GM23338 (cell line): ENCODE data around the gene SIDT2. TPM values are rescaled to one million over a fixed set of nuclear protein-coding genes. Genes with fewer than 3 reads are reported as not detected.

Experiments used
- ATAC-seq: fragments of 200-7000 bp; cut with Tn5 transposase; 3 replicates; pipeline ENCODE4 v1.9.1; 2020
- DNase-seq: peaks from one replicate; pipeline ENCODE4 v3.0.0-alpha.2; 2015; ENCODE audit warnings: low spot score
- H2AFZ ChIP-seq: fragments of 200-600 bp; sonication (generic); 2 replicates; pipeline ENCODE4 v1.8.0; 2016; ENCODE audit warnings: antibody characterized with exemption, mild to moderate bottlenecking, moderate library complexity
- H3F3A ChIP-seq: fragments of 200-600 bp; sonication (generic); replicated peaks from 2 replicates; pipeline ENCODE4 v1.8.0; 2017; ENCODE audit warnings: antibody characterized with exemption, mixed run types, low read depth
- H3K27ac ChIP-seq: fragments of 200-600 bp; sonication (generic); 2 replicates; pipeline ENCODE4 v1.6.1; 2016; ENCODE audit warnings: low read depth
- H3K27me3 ChIP-seq: fragments of 200-600 bp; sonication (generic); 2 replicates; pipeline ENCODE4 v1.8.0; 2016; ENCODE audit warnings: mild to moderate bottlenecking, mixed run types, moderate library complexity; ENCODE audit not compliant: insufficient read depth
- H3K36me3 ChIP-seq: fragments of 200-600 bp; sonication (generic); 2 replicates; pipeline ENCODE4 v1.8.0; 2016; ENCODE audit warnings: mild to moderate bottlenecking; ENCODE audit not compliant: insufficient read depth
- H3K4me1 ChIP-seq: fragments of 200-600 bp; sonication (generic); 2 replicates; pipeline ENCODE4 v1.8.0; 2016; ENCODE audit warnings: mild to moderate bottlenecking, moderate library complexity; ENCODE audit not compliant: insufficient read depth
- H3K4me2 ChIP-seq: fragments of 200-600 bp; sonication (generic); 2 replicates; pipeline ENCODE4 v1.7.1; 2017; ENCODE audit warnings: mixed run types
- H3K4me3 ChIP-seq: fragments of 200-600 bp; sonication (generic); 2 replicates; pipeline ENCODE4 v1.6.1; 2016; ENCODE audit warnings: mixed run types
- H3K79me2 ChIP-seq: fragments of 200-600 bp; sonication (generic); replicated peaks from 2 replicates; pipeline ENCODE4 v1.8.0; 2017; ENCODE audit warnings: mild to moderate bottlenecking; ENCODE audit not compliant: insufficient read depth
- H3K9me2 ChIP-seq: fragments of 200-600 bp; sonication (generic); 2 replicates; pipeline ENCODE4 v1.8.0; 2017; ENCODE audit not compliant: insufficient read depth
- H4K20me1 ChIP-seq: fragments of 200-600 bp; sonication (generic); replicated peaks from 2 replicates; pipeline ENCODE4 v1.8.0; 2017; ENCODE audit warnings: mild to moderate bottlenecking; ENCODE audit not compliant: insufficient read depth
- H3K27ac Mint-ChIP-seq: 2 replicates; pipeline ENCODE4 v1.8.0; 2020; ENCODE audit warnings: inconsistent platforms, mild to moderate bottlenecking, moderate library complexity, mixed read lengths
- H3K27me3 Mint-ChIP-seq: 3 replicates; pipeline ENCODE4 v1.8.0; 2022; ENCODE audit warnings: low read depth, mild to moderate bottlenecking, moderate library complexity, mixed read lengths, inconsistent platforms; ENCODE audit not compliant: insufficient read depth, poor library complexity
- H3K36me3 Mint-ChIP-seq: 3 replicates; pipeline ENCODE4 v1.8.0; 2021; ENCODE audit warnings: low read depth, mild to moderate bottlenecking, inconsistent platforms, moderate library complexity, mixed read lengths
- H3K4me1 Mint-ChIP-seq: 3 replicates; pipeline ENCODE4 v1.8.0; 2020; ENCODE audit warnings: mild to moderate bottlenecking, inconsistent platforms, mixed read lengths
- H3K4me3 Mint-ChIP-seq: 3 replicates; pipeline ENCODE4 v1.8.0; 2021; ENCODE audit warnings: moderate library complexity, mild to moderate bottlenecking, inconsistent platforms, mixed read lengths
- H3K9me3 Mint-ChIP-seq: 3 replicates; pipeline ENCODE4 v1.8.0; 2020; ENCODE audit warnings: moderate library complexity, mild to moderate bottlenecking, inconsistent platforms, mixed read lengths
- CREB1 ChIP-seq: fragments of 250-450 bp; sonication (Bioruptor Pico); IDR thresholded peaks from 2 replicates; pipeline ENCODE4 v1.5.0; 2020; ENCODE audit warnings: low read depth, mild to moderate bottlenecking, moderate library complexity
- EZH2 ChIP-seq: fragments of 200-600 bp; sonication (generic); IDR thresholded peaks from one replicate; pipeline ENCODE4 v1.8.0; 2017; ENCODE audit warnings: antibody characterized with exemption, mild to moderate bottlenecking, low read depth; ENCODE audit not compliant: unreplicated experiment
- EZH2phosphoT487 ChIP-seq: fragments of 200-600 bp; sonication (generic); IDR thresholded peaks from one replicate; pipeline ENCODE4 v1.8.1; 2018; ENCODE audit warnings: antibody characterized with exemption; ENCODE audit not compliant: unreplicated experiment
- JUNB ChIP-seq: IDR thresholded peaks from one replicate; pipeline ENCODE4 v1.6.1; 2016; ENCODE audit warnings: antibody characterized with exemption; ENCODE audit not compliant: unreplicated experiment
- NANOG ChIP-seq: IDR thresholded peaks from 2 replicates; pipeline ENCODE4 v1.6.1; 2016; ENCODE audit warnings: antibody characterized with exemption, borderline replicate concordance
- POLR2AphosphoS5 ChIP-seq: IDR thresholded peaks from 2 replicates; pipeline ENCODE4 v1.6.1; 2016; ENCODE audit warnings: antibody characterized with exemption, low read depth
- STAT1 ChIP-seq: IDR thresholded peaks from one replicate; pipeline ENCODE4 v1.6.1; 2016; ENCODE audit warnings: antibody characterized with exemption; ENCODE audit not compliant: unreplicated experiment
- ZNF114 ChIP-seq: fragments of 250-450 bp; sonication (Bioruptor Pico); IDR thresholded peaks from 2 replicates; pipeline ENCODE4 v1.5.0; 2020; ENCODE audit warnings: mild to moderate bottlenecking, moderate library complexity
- ZNF331 ChIP-seq: fragments of 250-450 bp; sonication (Bioruptor Pico); IDR thresholded peaks from 2 replicates; pipeline ENCODE4 v1.5.0; 2020; ENCODE audit warnings: low read depth, mild to moderate bottlenecking, moderate library complexity
- polyA plus RNA-seq: library from polyadenylated mRNA; unstranded; fragments of >200 nt; fragmentation: Nextera tagmentation; extraction: Ambion mirVana; gene quantifications from 2 replicates; pipeline ENCODE4 v1.2.1, GENCODE V29; 2016
- total RNA-seq: library from RNA; depleted of rRNA; stranded (reverse); fragments of >200 nt; shearing (Covaris generic); gene quantifications from 2 replicates; pipeline ENCODE4 v1.2.3, GENCODE V29; 2014
- TF ChIP-seq, protein P1 (sequence below), 2 experiments: fragments of 200-600 bp in 1 of 2; sonication (generic) in 1 of 2; conservative IDR thresholded peaks; 2 replicates each; pipeline versions ENCODE4 v1.5.1 to v1.6.1; 2016 to 2017; ENCODE audit warnings: antibody characterized with exemption in 2 of 2, low read depth in 2 of 2, mild to moderate bottlenecking in 2 of 2, moderate library complexity in 1 of 2
- TF ChIP-seq, protein P2 (sequence below): IDR thresholded peaks from 2 replicates; pipeline ENCODE4 v1.6.1; 2016; ENCODE audit warnings: antibody characterized with exemption
- TF ChIP-seq, protein P3 (sequence below): IDR thresholded peaks from one replicate; pipeline ENCODE4 v1.6.1; 2018; ENCODE audit warnings: antibody characterized with exemption; ENCODE audit not compliant: unreplicated experiment
- TF ChIP-seq, protein P4 (sequence below): fragments of 250-450 bp; sonication (Bioruptor Pico); IDR thresholded peaks from 2 replicates; pipeline ENCODE4 v1.5.0; 2020; ENCODE audit warnings: mild to moderate bottlenecking, moderate library complexity

The SIDT2 gene
- total and polyA plus RNA-seq, 2 experiments from 2014 or later, result 7.5 to 12.1 TPM

- H3K27me3 Mint-ChIP-seq, result peaks cover 26% of the 10 kb centered on the region
- no peak overlapping the region for H3K4me3 ChIP-seq
- peaks cover 23% of the 10 kb centered on the region for H3K79me2 ChIP-seq
- H3K9me3 Mint-ChIP-seq, result no peaks in the 10 kb centered on the region; the same call in 2 of the 3 replicates
- ATAC-seq, result no peak
- H3K4me3 Mint-ChIP-seq, result no peak overlapping the region
- H3K36me3 Mint-ChIP-seq, result peaks cover 34% of the 10 kb centered on the region
- no peak overlapping the region for H3K27ac Mint-ChIP-seq
- no peaks in the 10 kb centered on the region for H3K9me2 ChIP-seq
- peaks cover 30% of the 10 kb centered on the region for H3K4me1 ChIP-seq
- H3K4me2 ChIP-seq, result no peak overlapping the region
- no peaks in the 10 kb centered on the region for H3K27me3 ChIP-seq
- H3K27ac ChIP-seq, result no peak overlapping the region
- DNase-seq, result no peak
- no peak overlapping the region for H2AFZ ChIP-seq
- no peaks in the 10 kb centered on the region for H4K20me1 ChIP-seq
- H3K36me3 ChIP-seq, result no peaks in the 10 kb centered on the region
- TF ChIP-seq, protein P1, sequence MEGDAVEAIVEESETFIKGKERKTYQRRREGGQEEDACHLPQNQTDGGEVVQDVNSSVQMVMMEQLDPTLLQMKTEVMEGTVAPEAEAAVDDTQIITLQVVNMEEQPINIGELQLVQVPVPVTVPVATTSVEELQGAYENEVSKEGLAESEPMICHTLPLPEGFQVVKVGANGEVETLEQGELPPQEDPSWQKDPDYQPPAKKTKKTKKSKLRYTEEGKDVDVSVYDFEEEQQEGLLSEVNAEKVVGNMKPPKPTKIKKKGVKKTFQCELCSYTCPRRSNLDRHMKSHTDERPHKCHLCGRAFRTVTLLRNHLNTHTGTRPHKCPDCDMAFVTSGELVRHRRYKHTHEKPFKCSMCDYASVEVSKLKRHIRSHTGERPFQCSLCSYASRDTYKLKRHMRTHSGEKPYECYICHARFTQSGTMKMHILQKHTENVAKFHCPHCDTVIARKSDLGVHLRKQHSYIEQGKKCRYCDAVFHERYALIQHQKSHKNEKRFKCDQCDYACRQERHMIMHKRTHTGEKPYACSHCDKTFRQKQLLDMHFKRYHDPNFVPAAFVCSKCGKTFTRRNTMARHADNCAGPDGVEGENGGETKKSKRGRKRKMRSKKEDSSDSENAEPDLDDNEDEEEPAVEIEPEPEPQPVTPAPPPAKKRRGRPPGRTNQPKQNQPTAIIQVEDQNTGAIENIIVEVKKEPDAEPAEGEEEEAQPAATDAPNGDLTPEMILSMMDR (conservative IDR thresholded peaks at IDR 0.05; ENCODE audit: low read depth in 2 of 2), result no peak
- TF ChIP-seq ZNF114 (no peak), STAT1 (no peak), EZH2phosphoT487 (no peak), JUNB (no peak), POLR2AphosphoS5 (no peak), ZNF331 (CRISPR knock-in tag) (no peak), CREB1 (no peak), EZH2 (no peak), NANOG (no peak)
- TF ChIP-seq, protein P2, sequence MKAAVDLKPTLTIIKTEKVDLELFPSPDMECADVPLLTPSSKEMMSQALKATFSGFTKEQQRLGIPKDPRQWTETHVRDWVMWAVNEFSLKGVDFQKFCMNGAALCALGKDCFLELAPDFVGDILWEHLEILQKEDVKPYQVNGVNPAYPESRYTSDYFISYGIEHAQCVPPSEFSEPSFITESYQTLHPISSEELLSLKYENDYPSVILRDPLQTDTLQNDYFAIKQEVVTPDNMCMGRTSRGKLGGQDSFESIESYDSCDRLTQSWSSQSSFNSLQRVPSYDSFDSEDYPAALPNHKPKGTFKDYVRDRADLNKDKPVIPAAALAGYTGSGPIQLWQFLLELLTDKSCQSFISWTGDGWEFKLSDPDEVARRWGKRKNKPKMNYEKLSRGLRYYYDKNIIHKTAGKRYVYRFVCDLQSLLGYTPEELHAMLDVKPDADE, result no peak
- TF ChIP-seq, protein P3, sequence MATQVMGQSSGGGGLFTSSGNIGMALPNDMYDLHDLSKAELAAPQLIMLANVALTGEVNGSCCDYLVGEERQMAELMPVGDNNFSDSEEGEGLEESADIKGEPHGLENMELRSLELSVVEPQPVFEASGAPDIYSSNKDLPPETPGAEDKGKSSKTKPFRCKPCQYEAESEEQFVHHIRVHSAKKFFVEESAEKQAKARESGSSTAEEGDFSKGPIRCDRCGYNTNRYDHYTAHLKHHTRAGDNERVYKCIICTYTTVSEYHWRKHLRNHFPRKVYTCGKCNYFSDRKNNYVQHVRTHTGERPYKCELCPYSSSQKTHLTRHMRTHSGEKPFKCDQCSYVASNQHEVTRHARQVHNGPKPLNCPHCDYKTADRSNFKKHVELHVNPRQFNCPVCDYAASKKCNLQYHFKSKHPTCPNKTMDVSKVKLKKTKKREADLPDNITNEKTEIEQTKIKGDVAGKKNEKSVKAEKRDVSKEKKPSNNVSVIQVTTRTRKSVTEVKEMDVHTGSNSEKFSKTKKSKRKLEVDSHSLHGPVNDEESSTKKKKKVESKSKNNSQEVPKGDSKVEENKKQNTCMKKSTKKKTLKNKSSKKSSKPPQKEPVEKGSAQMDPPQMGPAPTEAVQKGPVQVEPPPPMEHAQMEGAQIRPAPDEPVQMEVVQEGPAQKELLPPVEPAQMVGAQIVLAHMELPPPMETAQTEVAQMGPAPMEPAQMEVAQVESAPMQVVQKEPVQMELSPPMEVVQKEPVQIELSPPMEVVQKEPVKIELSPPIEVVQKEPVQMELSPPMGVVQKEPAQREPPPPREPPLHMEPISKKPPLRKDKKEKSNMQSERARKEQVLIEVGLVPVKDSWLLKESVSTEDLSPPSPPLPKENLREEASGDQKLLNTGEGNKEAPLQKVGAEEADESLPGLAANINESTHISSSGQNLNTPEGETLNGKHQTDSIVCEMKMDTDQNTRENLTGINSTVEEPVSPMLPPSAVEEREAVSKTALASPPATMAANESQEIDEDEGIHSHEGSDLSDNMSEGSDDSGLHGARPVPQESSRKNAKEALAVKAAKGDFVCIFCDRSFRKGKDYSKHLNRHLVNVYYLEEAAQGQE, result no peak
- TF ChIP-seq, protein P4, sequence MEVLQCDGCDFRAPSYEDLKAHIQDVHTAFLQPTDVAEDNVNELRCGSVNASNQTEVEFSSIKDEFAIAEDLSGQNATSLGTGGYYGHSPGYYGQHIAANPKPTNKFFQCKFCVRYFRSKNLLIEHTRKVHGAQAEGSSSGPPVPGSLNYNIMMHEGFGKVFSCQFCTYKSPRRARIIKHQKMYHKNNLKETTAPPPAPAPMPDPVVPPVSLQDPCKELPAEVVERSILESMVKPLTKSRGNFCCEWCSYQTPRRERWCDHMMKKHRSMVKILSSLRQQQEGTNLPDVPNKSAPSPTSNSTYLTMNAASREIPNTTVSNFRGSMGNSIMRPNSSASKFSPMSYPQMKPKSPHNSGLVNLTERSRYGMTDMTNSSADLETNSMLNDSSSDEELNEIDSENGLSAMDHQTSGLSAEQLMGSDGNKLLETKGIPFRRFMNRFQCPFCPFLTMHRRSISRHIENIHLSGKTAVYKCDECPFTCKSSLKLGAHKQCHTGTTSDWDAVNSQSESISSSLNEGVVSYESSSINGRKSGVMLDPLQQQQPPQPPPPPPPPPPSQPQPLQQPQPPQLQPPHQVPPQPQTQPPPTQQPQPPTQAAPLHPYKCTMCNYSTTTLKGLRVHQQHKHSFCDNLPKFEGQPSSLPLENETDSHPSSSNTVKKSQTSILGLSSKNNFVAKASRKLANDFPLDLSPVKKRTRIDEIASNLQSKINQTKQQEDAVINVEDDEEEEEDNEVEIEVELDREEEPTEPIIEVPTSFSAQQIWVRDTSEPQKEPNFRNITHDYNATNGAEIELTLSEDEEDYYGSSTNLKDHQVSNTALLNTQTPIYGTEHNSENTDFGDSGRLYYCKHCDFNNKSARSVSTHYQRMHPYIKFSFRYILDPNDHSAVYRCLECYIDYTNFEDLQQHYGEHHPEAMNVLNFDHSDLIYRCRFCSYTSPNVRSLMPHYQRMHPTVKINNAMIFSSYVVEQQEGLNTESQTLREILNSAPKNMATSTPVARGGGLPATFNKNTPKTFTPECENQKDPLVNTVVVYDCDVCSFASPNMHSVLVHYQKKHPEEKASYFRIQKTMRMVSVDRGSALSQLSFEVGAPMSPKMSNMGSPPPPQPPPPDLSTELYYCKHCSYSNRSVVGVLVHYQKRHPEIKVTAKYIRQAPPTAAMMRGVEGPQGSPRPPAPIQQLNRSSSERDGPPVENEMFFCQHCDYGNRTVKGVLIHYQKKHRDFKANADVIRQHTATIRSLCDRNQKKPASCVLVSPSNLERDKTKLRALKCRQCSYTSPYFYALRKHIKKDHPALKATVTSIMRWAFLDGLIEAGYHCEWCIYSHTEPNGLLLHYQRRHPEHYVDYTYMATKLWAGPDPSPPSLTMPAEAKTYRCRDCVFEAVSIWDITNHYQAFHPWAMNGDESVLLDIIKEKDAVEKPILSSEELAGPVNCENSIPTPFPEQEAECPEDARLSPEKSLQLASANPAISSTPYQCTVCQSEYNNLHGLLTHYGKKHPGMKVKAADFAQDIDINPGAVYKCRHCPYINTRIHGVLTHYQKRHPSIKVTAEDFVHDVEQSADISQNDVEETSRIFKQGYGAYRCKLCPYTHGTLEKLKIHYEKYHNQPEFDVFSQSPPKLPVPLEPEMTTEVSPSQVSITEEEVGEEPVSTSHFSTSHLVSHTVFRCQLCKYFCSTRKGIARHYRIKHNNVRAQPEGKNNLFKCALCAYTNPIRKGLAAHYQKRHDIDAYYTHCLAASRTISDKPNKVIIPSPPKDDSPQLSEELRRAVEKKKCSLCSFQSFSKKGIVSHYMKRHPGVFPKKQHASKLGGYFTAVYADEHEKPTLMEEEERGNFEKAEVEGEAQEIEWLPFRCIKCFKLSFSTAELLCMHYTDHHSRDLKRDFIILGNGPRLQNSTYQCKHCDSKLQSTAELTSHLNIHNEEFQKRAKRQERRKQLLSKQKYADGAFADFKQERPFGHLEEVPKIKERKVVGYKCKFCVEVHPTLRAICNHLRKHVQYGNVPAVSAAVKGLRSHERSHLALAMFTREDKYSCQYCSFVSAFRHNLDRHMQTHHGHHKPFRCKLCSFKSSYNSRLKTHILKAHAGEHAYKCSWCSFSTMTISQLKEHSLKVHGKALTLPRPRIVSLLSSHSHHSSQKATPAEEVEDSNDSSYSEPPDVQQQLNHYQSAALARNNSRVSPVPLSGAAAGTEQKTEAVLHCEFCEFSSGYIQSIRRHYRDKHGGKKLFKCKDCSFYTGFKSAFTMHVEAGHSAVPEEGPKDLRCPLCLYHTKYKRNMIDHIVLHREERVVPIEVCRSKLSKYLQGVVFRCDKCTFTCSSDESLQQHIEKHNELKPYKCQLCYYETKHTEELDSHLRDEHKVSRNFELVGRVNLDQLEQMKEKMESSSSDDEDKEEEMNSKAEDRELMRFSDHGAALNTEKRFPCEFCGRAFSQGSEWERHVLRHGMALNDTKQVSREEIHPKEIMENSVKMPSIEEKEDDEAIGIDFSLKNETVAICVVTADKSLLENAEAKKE (CRISPR knock-in tag), result no peak
- peaks cover 15% of the 10 kb centered on the region for H3F3A ChIP-seq
- peaks cover 38% of the 10 kb centered on the region for H3K4me1 Mint-ChIP-seq
These were observed 24.0 kb downstream of the SIDT2 start for GRCh38 chr11:117202386-117203068.
